Measurements from ENCODE around the gene JAG2.

The JAG2 gene

DNA sequence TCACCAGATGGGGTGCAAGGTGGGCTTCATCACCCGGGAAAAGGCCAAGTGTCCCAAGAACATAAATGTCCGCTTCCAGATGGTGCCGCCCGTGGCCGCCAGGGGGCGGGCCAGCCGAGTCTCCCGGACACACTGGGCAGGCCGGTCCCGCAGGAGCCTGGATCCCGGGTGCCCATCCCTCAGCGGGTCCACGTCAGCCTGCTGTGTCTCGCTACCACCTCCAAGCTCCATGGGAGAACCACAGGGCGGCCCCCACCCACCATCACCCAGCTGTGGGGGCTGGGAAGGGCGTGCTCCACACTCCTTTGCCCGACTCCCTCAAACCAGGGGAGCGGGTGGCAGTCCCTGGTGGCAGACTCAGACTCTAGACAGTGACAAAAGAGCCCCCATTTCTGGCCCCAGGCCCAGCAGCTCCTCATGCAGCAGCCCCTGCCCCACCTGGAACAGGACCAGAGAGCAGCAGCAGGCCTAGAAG lies 34.5 kb upstream of the JAG2 start:
- DNase-seq = peak; percentile 60

DNA sequence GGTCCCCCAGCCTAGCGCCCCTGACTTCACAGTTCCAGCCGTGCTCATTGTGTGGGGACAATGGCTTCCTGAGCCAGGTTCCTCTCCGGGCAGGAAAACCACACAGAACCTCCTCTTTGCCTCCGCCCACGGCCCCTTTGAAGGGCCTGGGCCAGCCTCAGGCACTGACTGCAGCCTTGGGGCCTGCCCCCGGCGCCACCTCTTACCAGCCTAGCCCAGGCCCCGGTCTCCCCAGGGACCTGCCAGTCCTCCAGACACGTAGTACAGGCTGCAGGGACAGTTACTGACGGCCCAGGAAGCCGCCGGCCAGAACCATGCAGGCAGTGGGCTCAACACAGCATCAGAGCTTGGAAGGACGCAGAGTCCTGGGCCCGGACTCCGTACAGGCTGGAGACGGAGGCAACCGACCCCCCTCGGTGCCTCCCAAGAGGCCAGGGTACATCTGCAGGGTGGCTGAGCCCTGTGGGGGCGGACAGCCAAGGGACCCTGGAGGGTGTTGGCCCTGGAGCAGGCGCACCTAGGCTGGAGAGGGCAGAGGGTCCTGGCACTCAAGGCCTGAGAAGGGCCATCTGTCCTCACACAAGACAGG lies 33.4 kb upstream of the JAG2 start:
- no peak for DNase-seq

DNA sequence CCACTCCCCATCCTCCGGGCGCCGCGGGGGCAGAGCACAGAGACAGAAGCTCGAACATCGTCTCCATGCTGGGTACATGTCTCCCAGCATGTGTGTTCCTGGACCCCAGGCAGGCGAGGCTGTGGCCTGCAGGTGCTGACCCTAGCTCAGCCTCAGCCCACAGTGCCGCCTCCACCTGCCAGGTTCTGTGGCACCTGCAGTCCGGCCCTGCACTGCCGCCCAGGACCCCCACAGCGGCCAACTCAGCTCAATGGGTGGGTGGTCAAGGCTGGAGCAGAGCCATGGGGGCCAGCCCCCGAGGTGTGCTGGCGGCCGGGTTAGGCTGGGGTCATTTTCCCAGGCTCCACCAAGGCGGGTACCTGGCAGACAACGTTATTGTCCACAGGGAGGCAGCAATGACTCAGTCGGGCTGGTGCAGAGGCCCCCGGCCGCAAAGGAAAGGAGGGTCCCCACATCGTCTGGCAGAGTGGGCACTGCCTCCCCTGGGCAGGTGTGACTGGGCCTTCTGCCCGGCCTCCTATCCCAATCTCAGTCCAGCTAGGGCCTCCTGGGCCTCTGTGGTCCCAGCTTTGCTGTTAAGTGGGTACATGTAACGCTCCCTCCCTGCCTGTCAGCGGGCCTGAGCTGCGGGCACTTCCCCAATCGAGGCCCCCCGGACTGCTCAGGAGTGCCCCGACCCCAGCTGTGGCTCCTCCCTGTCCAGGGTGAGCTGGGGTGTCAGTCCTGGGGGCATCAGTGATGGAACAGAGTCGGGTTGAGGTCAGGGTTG lies 32.8 kb upstream of the JAG2 start:
- DNase-seq = no peak

DNA sequence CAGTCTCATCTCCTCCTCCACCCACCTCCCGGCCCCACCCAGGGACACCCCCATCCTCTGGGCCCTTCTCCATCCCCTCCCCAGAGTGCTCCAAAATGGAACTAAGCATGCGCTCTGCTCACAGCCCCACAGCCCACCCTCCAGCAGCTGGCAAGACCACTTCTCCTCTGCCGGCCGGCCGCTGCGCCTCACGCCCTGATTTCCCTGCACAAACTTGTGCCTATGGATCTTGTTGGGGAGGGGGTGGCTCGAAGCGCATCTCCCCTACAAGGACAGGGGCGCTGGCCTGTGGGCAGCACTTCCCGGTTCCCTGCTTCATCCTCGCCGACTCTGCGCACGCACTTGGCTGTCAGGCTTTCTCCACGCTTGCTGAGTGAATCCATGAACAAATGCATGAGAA lies 32.1 kb upstream of the JAG2 start:
- DNase-seq = no peak

DNA sequence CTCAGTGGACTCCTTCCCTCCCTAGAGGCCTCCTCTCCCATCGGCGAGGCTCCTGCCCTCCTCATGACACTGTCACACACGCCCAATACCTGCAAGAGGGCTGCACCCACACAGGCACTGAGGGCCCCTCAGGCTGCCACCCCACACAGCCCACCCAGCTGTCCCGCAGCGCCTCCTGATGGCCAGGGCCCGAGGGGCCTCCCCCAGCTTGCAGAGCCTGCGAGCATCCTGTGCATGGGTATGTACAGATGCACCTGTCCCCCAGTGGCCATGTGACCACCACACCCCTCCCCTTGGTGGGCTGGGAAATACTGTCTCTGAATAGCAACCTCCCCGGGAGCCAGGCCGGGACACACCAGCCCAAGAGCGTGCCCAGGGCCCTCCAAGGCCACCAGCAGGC lies 31.5 kb upstream of the JAG2 start:
- DNase-seq = no peak

DNA sequence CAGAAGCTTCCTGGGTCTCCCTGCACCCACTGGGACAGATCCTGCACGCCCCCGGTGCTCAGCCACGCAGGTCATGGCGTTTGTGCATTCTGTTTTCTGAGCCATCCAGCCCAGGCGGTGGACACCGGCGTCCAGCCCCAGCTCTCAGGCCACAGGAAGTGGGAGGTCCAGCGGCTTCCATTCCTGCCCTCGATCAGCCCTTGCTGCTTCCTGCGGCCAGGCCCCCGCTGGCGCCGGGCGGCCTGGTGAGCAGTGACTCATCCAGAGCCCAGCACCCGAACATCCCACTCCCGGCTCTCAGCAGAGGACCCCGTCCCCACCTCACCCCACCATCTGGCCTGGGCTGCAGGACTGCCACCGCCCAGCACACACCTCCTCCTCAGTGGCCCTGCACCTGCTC lies 30.5 kb upstream of the JAG2 start:
- DNase-seq = no peak

DNA sequence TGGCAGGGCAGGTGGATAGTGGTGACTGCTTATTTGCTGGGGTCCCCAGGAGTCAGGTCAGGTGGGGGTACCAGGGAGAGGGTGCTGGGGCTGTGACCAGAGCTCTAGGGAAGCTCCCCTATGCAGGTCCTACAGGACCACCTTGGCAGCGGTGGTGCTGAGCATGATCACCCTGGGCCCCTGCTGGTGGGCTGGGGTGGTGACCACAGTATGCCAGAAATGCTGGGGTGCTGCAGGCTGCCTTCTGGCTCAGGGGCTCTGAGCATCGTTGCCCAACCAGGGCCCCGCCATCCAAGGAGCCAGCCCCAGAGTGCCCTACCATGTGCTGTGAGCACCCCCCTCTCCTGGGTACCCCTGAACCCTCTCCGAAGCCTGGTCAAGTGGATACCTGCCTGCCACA lies 30.0 kb upstream of the JAG2 start:
- DNase-seq = no peak

DNA sequence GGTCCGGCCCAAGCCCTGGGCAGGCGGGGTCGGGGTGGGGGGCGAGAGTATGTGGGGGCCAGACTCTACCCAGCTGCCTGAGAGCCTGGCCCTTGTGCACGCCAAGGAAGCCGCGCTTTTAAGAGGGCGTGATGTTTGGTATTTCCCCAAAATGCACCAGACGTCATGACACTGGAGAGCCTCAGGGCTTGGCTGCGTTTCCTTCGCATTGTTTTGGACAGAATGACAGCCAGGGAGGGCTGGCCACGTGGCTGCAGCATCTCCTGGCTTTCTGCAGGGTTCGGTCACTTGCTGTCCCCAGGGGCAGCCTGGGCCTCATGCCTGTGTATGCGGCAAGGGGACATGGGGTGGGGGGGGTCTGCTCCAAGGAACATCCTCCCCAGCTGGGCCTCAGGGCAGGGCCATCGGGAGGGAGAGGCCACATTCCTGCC lies 28.6 kb upstream of the JAG2 start:
- no peak for DNase-seq

DNA sequence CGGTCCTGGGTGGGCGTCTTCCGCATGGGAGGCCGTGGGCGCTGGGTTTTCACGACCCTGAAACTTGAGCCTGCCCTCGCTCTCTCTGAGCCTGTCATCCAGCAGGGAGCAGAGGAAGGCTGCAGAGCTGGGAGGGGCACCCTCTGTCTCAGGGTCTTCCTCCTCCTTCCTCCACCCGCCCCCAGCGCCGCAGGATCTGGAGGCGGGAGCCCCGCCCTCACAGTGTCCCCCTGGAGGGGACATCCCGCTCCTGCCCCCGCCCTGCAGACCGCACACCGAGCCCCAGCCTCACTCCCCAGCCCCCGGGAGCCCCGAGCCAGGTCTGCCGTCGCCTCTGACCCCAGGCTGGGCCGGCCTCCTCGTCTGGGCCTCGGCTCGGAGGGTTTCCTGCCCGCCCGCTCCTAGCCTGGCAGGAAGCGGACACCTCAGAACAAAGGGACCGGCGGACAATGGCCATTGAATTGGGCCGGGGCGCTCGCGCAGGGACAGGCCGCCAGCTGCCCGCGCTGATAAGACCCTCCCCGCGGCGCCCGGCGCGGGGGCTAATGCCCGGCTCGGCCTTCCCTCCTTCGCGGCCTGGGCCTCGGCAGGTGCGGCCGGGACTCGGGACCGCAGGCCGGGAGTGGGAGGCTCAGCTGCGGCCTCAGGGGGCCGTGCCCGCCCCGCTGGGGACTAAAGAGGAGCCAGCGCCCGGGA lies 27.8 kb upstream of the JAG2 start:
- DNase-seq = no peak

DNA sequence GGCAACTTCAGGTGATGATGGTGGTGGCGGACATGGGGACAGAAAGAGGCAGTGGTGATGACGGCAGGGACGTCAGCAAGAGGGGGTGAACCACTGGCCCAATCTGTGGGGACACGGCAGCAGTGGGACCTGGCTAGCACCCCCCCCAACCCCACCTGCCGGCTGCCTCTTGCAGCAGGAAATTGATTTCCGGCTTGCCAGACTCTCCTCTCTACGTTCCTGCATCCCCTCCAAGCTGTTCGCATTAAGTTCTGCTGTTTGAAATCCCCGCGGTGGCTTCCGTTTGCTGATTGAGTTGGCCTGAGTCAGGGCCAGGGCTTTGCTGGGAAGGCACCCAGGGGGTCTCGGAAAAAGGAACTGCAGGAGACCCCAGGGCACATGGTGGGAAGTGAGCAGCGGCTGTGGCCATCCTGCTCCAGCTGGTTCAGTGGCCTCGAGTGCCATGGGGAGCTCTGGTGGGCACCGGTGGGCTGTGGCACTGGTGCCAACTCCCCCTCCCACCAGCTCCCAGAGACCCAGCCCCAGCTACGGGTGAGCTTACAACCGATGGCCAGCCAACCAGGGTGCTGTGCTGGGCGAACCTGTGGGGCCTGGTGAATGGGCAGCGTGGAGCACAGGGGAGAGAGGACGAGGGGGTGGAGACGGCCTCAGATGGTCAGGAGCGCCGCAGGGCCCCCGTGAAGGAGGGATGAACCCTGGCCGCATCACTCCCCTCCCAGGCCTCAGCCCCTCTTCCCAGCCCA lies 27.1 kb upstream of the JAG2 start:
- DNase-seq = no peak

DNA sequence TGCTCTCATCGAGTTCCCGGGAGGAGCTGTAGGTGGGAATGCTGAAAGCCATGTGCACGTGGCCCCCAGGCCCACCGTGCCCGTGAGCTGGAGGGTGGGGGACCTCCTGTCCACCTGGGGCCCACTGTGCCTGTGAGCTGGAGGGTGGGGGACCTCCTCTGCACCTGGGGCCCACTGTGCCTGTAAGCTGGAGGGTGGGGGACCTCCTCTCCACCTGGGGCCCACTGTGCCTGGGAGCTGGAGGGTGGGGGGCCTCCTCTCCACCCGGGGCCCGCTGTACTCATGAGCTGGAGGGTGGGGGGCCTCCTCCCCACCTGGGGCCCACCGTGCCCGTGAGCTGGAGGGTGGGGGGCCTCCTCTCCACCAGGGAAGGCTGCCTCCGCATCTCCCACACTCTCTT lies 26.5 kb upstream of the JAG2 start:
- no peak for DNase-seq

DNA sequence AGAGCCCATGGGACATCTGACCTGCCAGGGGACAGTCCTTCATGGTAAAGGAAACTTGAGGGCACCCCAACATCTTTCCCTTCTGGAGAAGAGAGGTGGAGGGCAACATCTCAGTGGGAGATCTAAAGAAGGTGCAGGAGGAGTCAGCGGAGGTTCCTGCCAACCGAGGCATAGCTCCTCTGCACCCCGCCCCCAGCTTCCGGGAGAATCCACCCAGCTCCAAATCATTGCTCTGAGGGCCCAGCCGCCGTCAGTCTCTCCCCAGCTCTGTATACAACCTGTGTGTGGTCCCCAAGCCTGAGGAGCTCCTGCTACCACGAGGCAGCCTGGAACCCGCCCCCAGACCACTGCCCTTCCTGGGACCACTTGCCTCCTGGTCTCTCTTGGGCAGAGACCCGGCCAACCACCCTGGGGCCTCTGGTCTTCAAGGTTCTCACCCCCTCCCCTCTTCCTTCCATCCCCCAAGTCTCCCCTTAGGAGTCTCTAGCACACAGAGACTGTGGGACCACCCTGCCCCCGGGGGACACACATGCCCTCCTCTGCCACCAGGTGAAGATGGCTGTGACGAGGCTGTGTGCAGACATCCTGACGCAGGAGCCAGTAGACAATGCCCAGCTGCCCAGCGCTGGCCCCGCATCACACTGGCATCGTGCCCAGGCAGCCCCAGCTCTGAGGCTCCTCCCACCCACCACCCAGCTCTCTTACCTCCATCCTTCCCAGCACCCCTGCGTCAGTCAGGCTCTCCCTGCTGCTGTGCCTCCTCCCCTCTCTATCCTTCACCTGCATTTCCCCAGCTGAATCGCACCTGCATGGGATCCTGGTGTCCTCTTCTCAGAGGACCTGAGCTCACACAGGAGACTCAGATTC lies 25.6 kb upstream of the JAG2 start:
- DNase-seq = peak; percentile 30

DNA sequence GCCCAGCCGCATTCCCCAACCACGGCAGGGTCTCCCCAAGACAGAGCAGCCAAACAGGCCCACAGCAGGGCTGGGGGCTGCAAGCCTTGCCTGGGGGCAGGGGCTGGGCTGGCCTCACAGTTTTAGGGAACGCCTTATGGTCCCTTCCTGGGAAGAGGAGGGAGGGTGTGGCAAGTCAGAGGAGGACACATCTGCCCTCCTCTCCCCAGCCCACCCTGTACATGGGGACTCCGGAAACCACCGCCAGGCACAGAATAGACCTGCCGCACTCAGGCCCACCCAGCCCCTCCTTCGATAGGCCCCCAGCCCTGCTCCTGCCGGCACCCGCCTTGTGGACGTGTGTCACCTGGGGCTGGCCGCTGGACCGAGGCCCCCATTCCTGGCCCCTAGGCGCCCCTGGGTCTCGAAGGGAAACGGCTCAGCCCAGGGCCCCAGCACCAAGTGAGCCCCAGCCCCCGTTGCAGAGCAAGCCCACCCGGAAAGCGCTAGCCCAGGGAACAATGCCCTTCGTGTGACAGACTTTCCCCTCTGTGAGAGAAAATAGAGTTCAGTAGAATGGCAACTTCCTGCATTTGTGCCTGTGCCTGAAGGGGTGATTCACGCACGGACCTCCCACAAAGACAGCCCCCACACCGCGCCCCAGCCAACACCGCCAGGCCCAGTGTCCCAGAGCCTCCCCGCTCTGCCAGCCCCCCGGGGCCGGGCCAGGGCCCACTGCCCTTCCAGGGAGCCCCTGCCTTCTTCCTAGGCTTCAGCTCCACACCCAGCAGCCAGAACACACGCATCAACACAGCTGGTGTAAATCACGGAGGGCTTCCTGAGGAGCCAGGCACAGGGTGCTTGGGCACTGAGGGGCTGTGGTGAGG lies 24.5 kb upstream of the JAG2 start:
- DNase-seq = no peak

DNA sequence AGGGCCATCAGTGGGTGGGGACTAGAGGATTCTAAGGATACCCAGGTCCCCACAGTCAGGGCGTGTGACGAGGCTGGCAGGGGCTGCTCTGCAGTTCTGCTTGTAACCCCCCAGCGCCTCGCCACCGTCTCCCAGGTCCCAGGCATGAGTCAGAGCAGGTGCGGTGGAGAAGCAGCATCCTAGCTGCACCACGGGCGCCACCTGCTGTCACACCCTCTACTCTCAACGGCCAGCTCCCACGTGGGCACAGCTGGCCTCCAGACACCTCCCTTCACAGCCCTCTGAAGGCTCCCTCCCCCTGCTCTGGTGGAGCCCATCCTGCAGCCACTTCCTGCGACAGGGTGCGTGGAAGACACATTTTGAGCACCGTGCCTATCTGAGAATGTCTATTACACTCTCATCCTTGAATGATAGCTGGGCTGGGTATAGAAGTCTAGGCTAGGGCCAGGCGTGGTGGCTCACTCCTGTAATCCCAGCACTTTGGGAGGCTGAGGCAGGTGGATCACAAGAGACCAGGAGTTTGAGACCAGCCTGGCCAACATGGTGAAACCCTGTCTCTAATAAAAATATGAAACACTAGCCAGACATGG lies 19.5 kb upstream of the JAG2 start:
- no peak for DNase-seq

DNA sequence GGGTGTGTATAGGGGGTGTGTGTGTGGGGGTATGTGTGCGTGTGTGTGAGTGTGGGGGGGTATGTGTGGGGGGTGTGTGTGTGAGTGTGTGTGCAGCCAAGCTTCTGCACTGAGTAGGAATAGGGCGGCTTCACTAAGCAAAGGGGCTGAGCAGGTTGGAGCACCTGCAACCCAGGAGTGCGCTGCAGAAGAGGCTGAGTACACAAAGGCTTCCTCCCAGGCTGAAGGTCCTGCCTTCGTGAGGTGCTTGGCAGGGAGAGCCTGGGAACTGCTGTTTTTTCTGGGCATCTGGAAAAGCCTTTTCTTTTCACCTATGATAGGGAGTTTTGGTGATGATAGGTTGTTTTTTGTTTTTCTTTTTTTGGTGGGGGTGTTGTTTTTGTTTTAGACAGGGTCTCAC lies 18.5 kb upstream of the JAG2 start:
- DNase-seq = no peak

DNA sequence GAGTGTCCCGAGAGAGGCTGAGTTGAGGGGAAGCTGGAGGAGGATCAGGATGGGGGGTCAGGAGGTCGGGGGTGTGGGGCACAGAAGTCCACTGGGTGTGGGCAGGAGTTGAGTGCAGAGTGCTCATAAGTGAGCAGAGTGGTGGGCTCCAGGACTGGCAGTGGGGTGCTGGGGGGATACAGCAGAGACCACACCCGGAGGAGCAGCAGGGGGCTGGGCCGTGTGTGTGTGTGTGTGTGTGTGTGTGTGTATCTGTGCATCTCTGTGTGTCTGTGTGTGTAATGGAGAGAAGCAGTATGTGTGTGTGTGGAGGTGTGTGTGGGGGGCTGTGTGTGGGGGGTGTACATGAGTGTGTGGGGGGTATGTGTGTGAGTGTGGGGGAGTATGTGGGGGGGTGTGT lies 17.4 kb upstream of the JAG2 start:
- no peak for DNase-seq

DNA sequence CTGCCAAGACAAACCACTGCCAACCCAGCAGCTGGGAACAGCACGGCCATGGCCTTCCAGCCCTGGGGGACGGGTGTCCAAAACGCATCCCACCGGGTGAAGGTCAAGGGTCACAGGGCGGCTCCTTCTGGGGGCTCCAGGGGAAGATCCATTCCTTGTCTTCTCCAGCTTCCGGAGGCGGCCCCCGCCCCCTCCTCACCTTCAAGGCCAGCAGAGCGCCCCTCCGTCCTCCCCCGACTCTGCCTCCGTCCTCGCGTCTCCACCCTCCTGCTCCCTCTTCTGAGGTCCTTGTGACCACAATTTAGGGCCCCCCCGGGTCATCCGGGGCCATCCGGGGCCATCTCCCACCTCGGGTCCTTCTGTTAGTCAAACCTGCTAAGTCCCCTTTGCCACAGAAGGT lies 16.4 kb upstream of the JAG2 start:
- DNase-seq = no peak

DNA sequence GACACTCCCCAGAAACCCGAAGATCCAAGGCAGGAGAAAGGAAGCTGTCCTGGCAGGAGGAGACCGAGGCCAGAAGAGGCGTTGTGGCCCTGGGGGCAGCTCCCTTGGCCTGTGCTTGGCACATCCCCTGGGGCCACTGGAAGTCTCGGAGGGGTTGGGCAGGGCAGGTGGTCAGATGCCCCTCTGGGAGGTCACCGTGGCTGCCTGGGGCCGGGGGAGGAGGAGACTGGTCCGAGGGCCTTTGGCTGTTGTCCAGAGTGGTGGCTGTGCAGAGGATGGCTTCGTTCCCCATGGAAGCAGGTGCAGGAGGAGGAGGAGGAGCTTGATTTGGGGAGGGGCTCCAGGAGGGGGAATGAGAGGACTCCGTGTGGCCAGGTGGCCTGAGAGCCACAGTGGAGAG lies 15.9 kb upstream of the JAG2 start:
- no peak for DNase-seq

DNA sequence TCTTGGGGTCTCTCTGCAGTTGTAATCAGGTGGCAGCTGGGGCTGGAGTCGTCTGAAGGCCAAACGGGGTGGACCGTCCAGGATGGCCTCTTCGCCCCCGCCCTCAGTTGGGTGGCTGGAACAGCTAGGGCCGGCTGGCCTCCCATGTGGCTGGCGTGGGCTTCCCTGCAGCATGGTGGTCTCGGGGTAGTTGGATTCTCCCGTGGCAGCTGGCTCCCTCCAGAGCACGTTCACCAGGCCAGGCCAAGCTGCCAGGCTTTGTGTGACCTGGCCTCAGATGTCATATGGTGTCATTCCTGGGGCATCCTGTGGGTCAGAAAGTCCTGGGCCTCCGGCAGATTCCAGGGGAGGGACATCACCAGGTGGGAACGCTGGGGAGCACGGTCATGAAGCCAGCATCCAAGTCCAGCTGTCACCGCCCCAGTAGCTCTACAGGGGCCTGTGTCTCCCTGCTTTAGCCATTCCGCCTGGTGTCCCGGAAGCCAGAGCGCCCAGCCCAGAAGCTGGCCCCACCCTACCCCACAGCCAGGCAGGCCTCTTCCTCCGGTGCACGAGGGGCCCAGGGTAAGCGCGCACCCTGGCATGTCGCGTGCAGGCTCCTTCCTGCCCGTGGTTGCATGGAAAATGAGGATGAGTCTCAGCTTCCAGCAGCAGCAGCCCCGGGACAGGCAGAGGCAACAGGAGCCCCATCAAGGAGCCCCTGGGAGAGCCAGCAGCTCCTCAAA lies 13.9 kb upstream of the JAG2 start:
- no peak for DNase-seq

DNA sequence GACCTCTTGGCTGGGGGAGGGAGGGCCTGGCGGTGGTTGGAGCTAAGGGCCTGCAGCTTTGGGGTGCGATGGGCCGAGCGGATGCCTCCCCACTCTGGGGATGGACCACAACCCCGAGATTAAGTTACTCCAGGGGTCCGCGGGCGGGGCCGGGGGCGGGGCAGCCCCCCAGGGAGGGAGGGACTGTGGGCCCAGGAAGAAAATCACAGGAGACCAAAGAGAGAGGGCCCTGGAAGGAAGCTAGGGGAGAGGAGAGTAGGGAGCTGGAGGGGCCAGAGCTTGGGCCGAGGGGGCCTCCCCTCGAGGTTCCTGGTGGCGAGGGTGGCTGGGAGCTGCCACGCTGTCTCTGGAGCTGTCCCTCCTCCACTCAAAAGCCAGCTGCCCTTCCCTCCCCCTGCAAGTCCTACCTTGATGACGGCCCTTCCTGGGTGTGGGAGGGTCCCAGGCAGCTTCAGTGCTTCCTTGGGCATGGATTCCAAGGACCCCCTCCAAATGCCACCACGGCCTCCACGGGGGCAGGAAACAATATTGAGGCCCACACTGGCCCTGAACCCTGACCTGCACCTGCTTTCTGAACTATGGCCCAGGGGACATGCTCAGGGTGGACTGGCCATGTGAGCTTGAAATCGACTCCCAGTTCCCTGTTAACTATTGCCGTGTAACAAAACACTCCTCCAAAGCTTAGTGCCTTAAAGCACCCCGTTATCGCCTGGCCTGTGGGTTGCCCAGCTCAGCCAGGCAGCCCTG lies 13.1 kb upstream of the JAG2 start:
- DNase-seq = no peak
